Left lung (tissue), 10 donors: ENCODE data around the gene BLVRA. TPM values are rescaled to one million over a fixed set of nuclear protein-coding genes. Genes with fewer than 3 reads are reported as not detected.
A peak's percentile ranks its signal among the peaks of the same experiment; 100 is the strongest.
"Not testable (repeated sequence)": the region's sequence is repeated elsewhere in the genome, so short reads cannot be mapped to it uniquely, and the experiment has no call there.

ENCODE experiments used
- ATAC-seq: fragments of 200-7000 bp; cut with Tn5 transposase; one replicate; pipeline ENCODE4 v1.9.1; 2020; ENCODE audit warnings: moderate library complexity
- DNase-seq, 4 donors: peaks; one replicate each; pipeline ENCODE4 v3.0.0-alpha.2; 2013 to 2020
- H3K27ac ChIP-seq, 2 donors: fragments of 200-600 bp; sonication (generic) in 1 of 2; one replicate each; pipeline versions ENCODE4 v1.5.0 to v1.8.0; 2020 to 2021
- H3K27me3 ChIP-seq, 2 donors: fragments of 200-600 bp; sonication (generic) in 1 of 2; one replicate each; pipeline versions ENCODE4 v1.5.0 to v1.8.0; 2020 to 2021
- H3K36me3 ChIP-seq, 2 donors: fragments of 200-600 bp; sonication (generic) in 1 of 2; one replicate each; pipeline versions ENCODE4 v1.5.0 to v1.8.0; 2020 to 2021
- H3K4me1 ChIP-seq, 2 donors: fragments of 200-600 bp; one replicate each; pipeline ENCODE4 v1.8.0; 2021
- H3K4me3 ChIP-seq, 2 donors: fragments of 200-600 bp; sonication (generic) in 1 of 2; one replicate each; pipeline versions ENCODE4 v1.5.0 to v1.8.0; 2020 to 2021; ENCODE audit warnings: mild to moderate bottlenecking in 1 of 2
- H3K9me3 ChIP-seq, 2 donors: fragments of 200-600 bp; sonication (generic) in 1 of 2; one replicate each; pipeline versions ENCODE4 v1.5.0 to v1.8.0; 2020 to 2021
- intact Hi-C, 2 donors: fragments of 100-400 bp; cut with DNase I; formaldehyde crosslinking; loops; one replicate each; pipeline versions ENCODE4 v1.11.2 to v1.14.2; 2022
- polyA plus RNA-seq, 6 donors: library from polyadenylated mRNA; unstranded; fragments of 120-200 nt; gene quantifications; one replicate each; pipeline ENCODE4 v1.2.1, GENCODE V29; 2013; ENCODE audit not compliant: insufficient read length in 6 of 6
- total RNA-seq, 2 donors: library from RNA; stranded (reverse); fragmentation: NEBNext Ultra II Directional; extraction: Animal tissue kit (Norgen Biotek cat#: 25700); gene quantifications; one replicate each; pipeline ENCODE4 v1.2.1, GENCODE V29; 2021
- TF ChIP-seq, protein P1 (sequence below), 2 donors: fragments of 200-600 bp; sonication (generic) in 1 of 2; IDR thresholded peaks; one replicate each; pipeline versions ENCODE4 v1.5.0 to v1.8.0; 2021; ENCODE audit warnings: antibody characterized with exemption in 2 of 2
- donor health status: DM: no; HTN: yes; CAD: no.
- donor health status: DM: no; HTN: no; CAD: no.

Gene BLVRA
- total and polyA plus RNA-seq, 8 donors, result 38.0 to 83.8 (median 46.1) TPM

DNA sequence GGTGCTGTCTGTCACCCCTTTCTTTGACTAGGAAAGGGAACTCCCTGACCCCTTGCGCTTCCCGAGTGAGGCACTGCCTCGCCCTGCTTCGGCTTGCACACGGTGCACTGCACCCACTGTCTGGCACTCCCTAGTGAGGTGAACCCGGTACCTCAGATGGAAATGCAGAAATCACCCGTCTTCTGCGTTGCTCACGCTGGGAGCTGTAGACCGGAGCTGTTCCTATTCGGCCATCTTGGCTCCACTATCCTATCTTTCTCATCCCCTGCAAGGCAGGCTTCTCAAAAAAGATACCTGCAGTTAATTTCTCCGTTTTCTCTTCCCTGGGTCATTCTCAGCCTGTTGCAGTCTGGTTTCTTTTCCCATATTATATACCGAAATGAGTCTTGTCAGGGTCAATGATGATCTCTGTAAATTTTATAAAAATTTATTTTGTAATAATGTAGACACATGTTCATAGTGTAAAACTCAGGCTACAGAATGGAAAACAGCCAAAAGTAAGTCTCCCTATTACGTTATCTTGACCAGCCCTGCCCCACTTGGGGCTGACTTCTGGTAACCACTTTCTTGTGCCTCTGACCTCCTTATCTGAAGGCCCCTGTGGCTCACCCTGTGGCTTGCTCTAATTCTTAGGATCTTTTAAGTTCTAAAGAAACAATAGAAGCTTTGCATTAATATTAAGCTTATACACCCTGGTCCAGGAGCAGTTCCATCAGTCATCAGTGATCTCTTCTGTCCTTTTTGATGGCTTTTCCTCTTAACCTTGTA, 20.7 kb downstream of the BLVRA start:
- Histone ChIP-seq H3K9me3 (no peaks in the 10 kb centered on the region), H3K27ac (no peak overlapping the region), H3K4me1 (peaks cover 0 to 40% of the 10 kb centered on the region in 2 donors), H3K27me3 (no peaks in the 10 kb centered on the region), H3K4me3 (no peak overlapping the region), H3K36me3 (peaks cover 0 to 8% of the 10 kb centered on the region in 2 donors)
- DNase-seq, result no peak
- TF ChIP-seq, protein P1, sequence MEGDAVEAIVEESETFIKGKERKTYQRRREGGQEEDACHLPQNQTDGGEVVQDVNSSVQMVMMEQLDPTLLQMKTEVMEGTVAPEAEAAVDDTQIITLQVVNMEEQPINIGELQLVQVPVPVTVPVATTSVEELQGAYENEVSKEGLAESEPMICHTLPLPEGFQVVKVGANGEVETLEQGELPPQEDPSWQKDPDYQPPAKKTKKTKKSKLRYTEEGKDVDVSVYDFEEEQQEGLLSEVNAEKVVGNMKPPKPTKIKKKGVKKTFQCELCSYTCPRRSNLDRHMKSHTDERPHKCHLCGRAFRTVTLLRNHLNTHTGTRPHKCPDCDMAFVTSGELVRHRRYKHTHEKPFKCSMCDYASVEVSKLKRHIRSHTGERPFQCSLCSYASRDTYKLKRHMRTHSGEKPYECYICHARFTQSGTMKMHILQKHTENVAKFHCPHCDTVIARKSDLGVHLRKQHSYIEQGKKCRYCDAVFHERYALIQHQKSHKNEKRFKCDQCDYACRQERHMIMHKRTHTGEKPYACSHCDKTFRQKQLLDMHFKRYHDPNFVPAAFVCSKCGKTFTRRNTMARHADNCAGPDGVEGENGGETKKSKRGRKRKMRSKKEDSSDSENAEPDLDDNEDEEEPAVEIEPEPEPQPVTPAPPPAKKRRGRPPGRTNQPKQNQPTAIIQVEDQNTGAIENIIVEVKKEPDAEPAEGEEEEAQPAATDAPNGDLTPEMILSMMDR (IDR thresholded peaks at IDR 0.05), result no peak
- intact Hi-C loops, result no loop called here
- peak; percentile 79 for ATAC-seq

DNA sequence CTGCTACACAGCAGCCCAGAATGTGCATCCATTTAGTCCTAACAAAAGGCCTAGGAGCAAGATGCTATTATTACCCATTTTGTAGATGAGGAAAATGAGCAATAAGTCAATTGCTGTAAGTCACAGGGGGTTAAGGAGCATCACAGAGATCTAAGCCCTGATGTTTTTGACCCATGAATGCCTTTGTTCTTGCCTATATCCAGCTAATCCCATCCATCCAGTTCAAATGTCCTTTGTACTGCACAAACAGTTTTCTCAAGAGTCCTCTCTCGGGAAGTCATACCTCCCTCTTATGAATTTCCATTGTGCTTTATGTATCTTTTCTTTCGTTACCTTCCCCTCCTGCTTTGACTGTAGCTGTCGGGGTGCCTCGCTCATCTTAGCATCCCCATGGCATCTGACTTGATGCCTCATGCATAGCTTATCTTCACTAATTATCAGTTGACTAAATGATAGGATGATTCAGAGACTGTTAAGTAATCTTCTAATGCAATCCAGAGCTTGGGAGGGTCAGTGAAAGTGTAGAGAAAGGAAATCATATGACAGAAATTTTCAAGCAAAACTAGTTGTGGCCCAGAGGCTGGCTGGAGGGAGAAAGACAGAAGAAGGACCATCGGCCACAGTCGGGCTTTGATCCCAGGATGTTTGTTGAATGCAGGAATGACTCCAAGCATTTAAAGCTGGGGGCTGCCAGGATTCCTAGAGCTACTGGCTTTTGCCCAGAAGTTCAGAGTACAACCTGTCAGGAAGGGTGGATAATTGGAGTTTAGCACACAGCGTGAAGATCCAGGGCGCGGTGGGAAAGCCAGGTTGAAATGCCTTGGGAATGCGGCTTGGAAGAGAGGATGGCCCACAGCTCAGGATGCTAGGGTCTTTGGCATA, 23.5 kb downstream of the BLVRA start:
- Histone ChIP-seq H3K36me3 (peaks cover 0 to 8% of the 10 kb centered on the region in 2 donors), H3K4me3 (no peak overlapping the region), H3K9me3 (no peaks in the 10 kb centered on the region), H3K27ac (peak overlapping the region in 1 of 2 donors; percentile 5), H3K4me1 (peaks cover 0 to 48% of the 10 kb centered on the region in 2 donors), H3K27me3 (no peaks in the 10 kb centered on the region)
- TF ChIP-seq, protein P1 (IDR thresholded peaks at IDR 0.05), result no peak
- ATAC-seq (peak; percentile 38), DNase-seq (no peak)
- intact Hi-C loops, result no loop called here

DNA sequence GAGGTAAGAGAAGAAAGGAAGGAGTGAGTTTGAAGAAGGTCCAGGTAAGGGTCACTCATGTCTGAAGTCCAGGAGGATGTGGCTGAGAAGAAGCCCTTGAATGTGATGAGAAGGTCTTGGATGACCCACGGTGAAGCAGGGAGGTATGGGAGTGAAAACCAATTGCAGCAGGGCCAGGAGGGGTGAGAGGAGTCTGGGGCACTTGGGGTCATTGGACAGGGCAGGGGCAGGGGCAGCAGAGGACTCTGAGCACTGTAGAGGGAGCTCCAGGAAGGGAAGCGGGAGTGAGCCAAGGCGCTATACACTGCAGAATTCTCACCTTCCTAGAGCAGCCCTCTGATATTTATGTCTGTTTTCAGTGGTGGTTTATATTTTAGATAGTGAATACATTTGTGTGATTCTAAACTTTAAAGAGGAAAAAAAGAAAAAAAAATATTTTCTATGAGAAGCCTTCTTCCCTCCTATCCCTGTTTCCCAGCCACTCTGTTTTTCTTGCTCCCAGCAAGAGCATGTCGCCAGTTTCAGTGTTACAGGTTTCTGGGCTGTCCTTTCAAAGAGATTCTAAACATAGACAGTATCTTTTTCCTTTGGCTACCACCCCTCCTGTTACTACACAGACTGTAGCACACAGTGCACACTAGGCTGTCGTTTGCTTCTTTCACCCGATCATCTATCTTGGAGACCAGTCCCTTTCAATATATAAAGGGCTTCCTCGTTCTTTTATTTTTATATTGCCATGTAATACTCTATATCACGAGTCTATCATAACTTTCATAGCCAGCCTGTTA, 24.5 kb downstream of the BLVRA start:
- no peaks in the 10 kb centered on the region for H3K9me3 ChIP-seq
- H3K36me3 ChIP-seq, result peaks cover 0 to 10% of the 10 kb centered on the region in 2 donors
- no peaks in the 10 kb centered on the region for H3K27me3 ChIP-seq
- no peak overlapping the region for H3K4me3 ChIP-seq
- TF ChIP-seq, protein P1 (IDR thresholded peaks at IDR 0.05), result no peak
- DNase-seq (no peak), ATAC-seq (no peak)
- peak overlapping the region in 1 of 2 donors; percentile 5 for H3K27ac ChIP-seq
- H3K4me1 ChIP-seq, result peaks cover 0 to 48% of the 10 kb centered on the region in 2 donors
- intact Hi-C loops, result no loop called here

DNA sequence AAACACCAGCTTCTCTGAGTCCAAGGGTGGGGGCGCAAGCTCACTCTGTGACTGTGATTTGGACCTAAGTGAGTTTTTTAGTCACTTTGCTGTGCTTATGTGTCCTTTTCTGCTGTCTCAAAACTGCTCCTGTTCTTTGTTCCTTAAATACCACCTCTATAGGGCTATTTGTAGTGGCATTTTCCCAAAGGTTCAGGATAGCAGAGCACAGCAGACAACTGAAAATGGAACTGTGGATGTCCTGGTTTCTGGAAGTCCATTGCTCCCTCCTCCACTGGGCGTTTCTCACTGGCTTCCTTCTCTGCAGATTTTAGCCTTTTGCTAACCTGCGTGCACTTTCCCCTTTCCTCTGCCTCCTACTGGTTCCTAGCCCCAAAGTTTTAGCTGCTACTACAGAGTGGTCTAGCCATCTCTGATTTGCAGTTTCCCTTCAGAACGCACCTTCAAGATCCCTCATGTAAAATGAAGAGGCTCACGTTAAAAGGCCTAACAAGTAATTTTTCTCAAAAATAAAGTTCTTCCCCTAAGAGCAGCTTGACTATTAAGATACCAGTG, 25.6 kb downstream of the BLVRA start:
- TF ChIP-seq, protein P1 (IDR thresholded peaks at IDR 0.05), result no peak
- H3K27ac ChIP-seq, result no peak overlapping the region
- intact Hi-C loops, result no loop called here

DNA sequence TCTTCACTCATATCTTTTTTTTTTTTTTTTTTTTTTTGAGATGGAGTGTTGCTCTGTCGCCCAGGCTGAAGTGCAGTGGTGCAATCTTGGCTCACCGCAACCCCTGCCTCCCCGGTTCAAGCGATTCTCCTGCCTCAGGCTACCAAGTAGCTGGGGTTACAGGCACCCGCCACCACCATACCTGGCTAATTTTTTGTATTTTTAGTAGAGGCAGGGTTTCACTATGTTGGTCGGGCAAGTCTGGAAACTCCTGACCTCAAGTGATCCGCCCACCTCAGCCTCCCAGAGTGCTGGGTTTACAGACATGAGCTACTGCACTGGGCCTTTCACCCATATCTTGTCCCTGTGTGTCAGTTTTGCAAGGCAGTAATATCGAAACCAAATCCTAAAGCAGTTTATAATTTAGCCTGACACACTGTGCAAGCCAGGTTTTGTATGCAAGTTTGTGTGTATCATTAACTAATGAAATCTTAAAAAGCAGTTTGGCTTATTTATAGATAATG, 26.2 kb downstream of the BLVRA start:
- H3K9me3 ChIP-seq, H3K4me3 ChIP-seq, H3K27me3 ChIP-seq, H3K27ac ChIP-seq, DNase-seq, intact Hi-C loops: not testable (repeated sequence)
- H3K36me3 ChIP-seq, result peaks cover 0 to 27% of the 10 kb centered on the region in 2 donors
- peaks cover 0 to 35% of the 10 kb centered on the region in 2 donors for H3K4me1 ChIP-seq
- peak; percentile 55 for ATAC-seq

More for the DNA sequence above, 25.6 kb downstream of the BLVRA start:
- Histone ChIP-seq H3K27me3 (no peaks in the 10 kb centered on the region), H3K4me1 (peaks cover 0 to 40% of the 10 kb centered on the region in 2 donors), H3K36me3 (peaks cover 0 to 22% of the 10 kb centered on the region in 2 donors), H3K9me3 (no peaks in the 10 kb centered on the region), H3K4me3 (no peak overlapping the region)
- ATAC-seq, result no peak
- no peak for DNase-seq
